ENCODE data around the gene LY6G6D.
A peak's percentile ranks its signal among the peaks of the same experiment; 100 is the strongest.

Gene LY6G6D

DNA sequence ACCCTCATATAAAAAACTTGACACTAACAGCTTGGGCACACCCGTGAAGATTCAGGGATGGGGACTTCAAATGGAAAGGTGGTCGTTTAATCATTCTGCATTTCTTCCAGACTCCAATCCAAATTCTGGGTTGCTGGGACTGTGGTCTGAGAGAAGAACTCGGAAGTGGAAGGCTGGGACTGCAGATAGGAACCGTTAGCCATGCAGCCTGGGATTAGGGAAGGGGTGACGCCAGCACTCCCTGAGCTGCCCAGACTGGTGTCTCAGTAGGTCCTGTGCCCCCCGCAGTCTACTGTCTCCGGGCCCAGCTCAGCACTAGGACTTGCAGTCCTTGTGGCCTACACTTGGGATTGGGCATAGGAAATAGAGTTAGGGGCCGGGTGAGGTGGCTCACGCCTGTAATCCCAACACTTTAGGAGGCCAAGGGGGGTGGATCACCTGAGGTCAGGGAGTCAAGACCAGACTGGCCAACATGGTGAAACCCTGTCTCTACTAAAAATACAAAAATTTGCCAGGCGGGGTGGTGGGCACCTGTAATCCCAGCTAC is 21.7 kb downstream of the LY6G6D start:
- peak; percentile 31 for DNase-seq

GRCh38 chr6:31737315-31737990 is 22.3 kb downstream of the LY6G6D start:
- DNase-seq, result peak; percentile 89

GRCh38 chr6:31737991-31738979 is 23.1 kb downstream of the LY6G6D start:
- DNase-seq, result peak; percentile 97

- peak; percentile 100 for DNase-seq
Measured at GRCh38 chr6:31739639-31740396, 24.7 kb downstream of the LY6G6D start, which contains the start of gene MSH5. TSS of gene MSH5 (plus strand) at chr6:31740005. CDS start at chr6:31740467, 462 bp downstream.

- peak; percentile 73 for DNase-seq
Measured at GRCh38 chr6:31740397-31741223, 25.5 kb downstream of the LY6G6D start.

DNA sequence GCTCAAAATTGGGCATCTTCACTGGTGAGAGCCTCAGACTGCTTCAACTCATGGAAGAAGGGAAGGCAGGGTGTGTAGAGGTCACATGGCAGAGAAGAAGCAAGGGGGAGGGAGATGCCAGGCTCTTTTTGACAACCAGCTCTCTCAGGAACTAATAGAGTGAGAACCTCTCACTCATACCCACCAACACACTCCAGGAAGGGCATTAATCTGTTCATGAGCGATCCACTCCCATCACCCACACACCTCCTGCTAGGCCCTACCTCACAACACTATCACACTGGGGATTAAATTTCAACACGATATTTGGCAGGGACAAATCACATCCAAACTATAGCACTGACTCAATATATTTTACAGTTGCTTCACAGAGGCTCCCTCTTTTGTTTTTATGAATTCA is 26.7 kb downstream of the LY6G6D start:
- DNase-seq, result no peak

- no peak for DNase-seq
Measured at GRCh38 chr6:31742894-31743293, 27.7 kb downstream of the LY6G6D start.

GRCh38 chr6:31744422-31744821 is 29.3 kb downstream of the LY6G6D start:
- DNase-seq, result no peak

- no peak for DNase-seq
Measured at GRCh38 chr6:31749301-31750036, 34.3 kb downstream of the LY6G6D start.

- DNase-seq, result no peak
Measured at GRCh38 chr6:31750411-31751022, 35.4 kb downstream of the LY6G6D start.

GRCh38 chr6:31752739-31753319 is 37.7 kb downstream of the LY6G6D start:
- DNase-seq, result no peak

GRCh38 chr6:31758281-31758680 is 43.1 kb downstream of the LY6G6D start:
- no peak for DNase-seq

- no peak for DNase-seq
Measured at GRCh38 chr6:31760790-31761189, 45.6 kb downstream of the LY6G6D start.

- DNase-seq, result no peak
Measured at GRCh38 chr6:31761343-31761742, 46.2 kb downstream of the LY6G6D start.

DNA sequence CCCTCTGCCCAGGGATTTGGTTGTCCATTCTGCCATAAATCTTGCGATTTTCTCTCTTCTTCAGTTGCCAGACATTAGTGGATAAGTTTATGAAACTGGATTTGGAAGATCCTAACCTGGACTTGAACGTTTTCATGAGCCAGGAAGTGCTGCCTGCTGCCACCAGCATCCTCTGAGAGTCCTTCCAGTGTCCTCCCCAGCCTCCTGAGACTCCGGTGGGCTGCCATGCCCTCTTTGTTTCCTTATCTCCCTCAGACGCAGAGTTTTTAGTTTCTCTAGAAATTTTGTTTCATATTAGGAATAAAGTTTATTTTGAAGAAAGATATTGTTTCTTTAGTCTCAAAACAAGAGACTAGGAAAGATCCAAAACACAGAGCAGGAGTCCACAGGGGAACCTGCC is 47.2 kb downstream of the LY6G6D start, which contains the start of gene SAPCD1:
Gene SAPCD1 (plus strand): TSS at position 301 of the 400 bp plus-strand sequence. CDS start 399 bp downstream, outside the sequence.
- DNase-seq, result no peak

- DNase-seq, result no peak
Measured at GRCh38 chr6:31762878-31763618, 47.9 kb downstream of the LY6G6D start.

DNA sequence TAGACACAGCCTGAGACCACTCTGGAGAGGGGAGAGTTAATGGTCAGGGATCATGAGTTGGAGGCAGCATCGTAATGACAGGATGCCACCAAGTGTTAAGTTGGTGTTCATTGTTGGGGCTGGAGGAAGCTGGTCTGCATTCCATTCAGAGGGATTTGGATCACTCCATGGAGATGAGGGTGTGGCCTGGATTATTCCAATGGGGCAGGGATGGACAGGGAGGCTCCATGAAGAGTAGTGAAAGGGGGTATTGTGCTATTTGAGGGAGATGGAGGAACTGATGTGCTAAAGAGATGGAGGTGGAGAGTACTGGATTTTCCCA is 48.4 kb downstream of the LY6G6D start:
- no peak for DNase-seq

GRCh38 chr6:31764198-31764597 is 49.0 kb downstream of the LY6G6D start:
- DNase-seq, result no peak

DNA sequence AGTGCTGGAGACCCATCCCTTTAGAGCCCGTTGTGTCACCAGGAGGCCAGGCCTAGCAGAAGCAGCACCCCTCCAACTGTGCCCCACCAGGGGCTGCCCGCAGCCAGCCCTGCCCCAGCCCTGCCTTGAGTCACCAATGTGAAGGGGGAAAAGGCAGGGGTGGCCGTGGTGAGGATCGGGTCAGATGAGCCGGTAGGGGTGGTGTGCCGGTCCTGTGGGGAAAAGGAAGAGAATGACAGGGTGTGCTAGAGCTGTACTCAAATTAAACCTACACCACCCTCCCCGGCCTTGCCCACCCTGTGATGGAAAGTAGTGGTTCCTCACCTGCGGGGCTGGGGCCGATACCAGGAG is 50.4 kb downstream of the LY6G6D start:
- DNase-seq, result no peak
